Stimulated activated naive CD4-positive, alpha-beta T cell (primary cell): ENCODE results near the gene HOXB3.

Experiments used
- DNase-seq, 6 experiments: peaks; one replicate each; lab custom pipeline; 2025; lab: John Stamatoyannopoulos, UW

The HOXB3 gene

GRCh38 chr17:48586355-48587258 is 3.4 kb downstream of the HOXB3 start:
- DNase-seq = peak in 2 of 6 experiments; percentile 24 to 30

- no peak for DNase-seq
These were observed 5.8 kb downstream of the HOXB3 start for GRCh38 chr17:48584223-48584741.

GRCh38 chr17:48583708-48584222 is 6.3 kb downstream of the HOXB3 start:
- DNase-seq = no peak

GRCh38 chr17:48582750-48583069 is 7.3 kb downstream of the HOXB3 start:
- DNase-seq = no peak

- no peak for DNase-seq
These were observed 10.1 kb downstream of the HOXB3 start for GRCh38 chr17:48579760-48580554.

- DNase-seq = no peak
These were observed 10.6 kb downstream of the HOXB3 start for GRCh38 chr17:48579471-48579759.

- DNase-seq = no peak
These were observed 11.2 kb downstream of the HOXB3 start for GRCh38 chr17:48578616-48579470.

- DNase-seq = peak; percentile 34 to 61 (median 50)
These were observed 12.0 kb downstream of the HOXB3 start, which contains the start of gene HOXB4 for GRCh38 chr17:48577946-48578615. HOXB4 (minus strand) TSS chr17:48578350; CDS start chr17:48578319, 31 bp downstream.

GRCh38 chr17:48577330-48577945 is 12.6 kb downstream of the HOXB3 start:
- DNase-seq = no peak

- no peak for DNase-seq
These were observed 13.3 kb downstream of the HOXB3 start for GRCh38 chr17:48576479-48577309.

GRCh38 chr17:48575673-48576478 is 14.2 kb downstream of the HOXB3 start:
- no peak for DNase-seq

GRCh38 chr17:48575066-48575582 is 14.9 kb downstream of the HOXB3 start:
- no peak for DNase-seq

- no peak for DNase-seq
These were observed 15.5 kb downstream of the HOXB3 start for GRCh38 chr17:48574505-48575065.

GRCh38 chr17:48571826-48572417 is 18.1 kb downstream of the HOXB3 start:
- DNase-seq = no peak

- no peak for DNase-seq
These were observed 18.8 kb downstream of the HOXB3 start for GRCh38 chr17:48571024-48571818.

GRCh38 chr17:48570325-48571023 is 19.6 kb downstream of the HOXB3 start:
- DNase-seq = no peak
